ENCODE results near the gene PPARD.
A peak's percentile ranks its signal among the peaks of the same experiment; 100 is the strongest.

GRCh38 chr6:35342258-35343091, at the start of gene PPARD:
- no peak for TF ChIP-seq POLR2AphosphoS5 (IDR thresholded peaks at IDR 0.05; ENCODE audit: low read depth, low read length)
- TF ChIP-seq TAF1 (IDR thresholded peaks at IDR 0.05; ENCODE audit: low read depth, low read length), result 0 out of 2 replicates have a peak, but pooled peaks have one; percentile 39
- TF ChIP-seq PAX5 (IDR thresholded peaks at IDR 0.05; ENCODE audit: insufficient read depth, low read length, severe bottlenecking), result peak; percentile 2
- no peak for TF ChIP-seq POLR2A (IDR thresholded peaks at IDR 0.05; ENCODE audit: low read depth, low read length)
- no peak for TF ChIP-seq SPI1 (IDR thresholded peaks at IDR 0.05; ENCODE audit: low read depth, low read length)
- no peak for TF ChIP-seq POU2F2 (IDR thresholded peaks at IDR 0.05; ENCODE audit: low read depth, low read length)
